Ishikawa (cell line): ENCODE data around the gene DPYSL4.

Source experiments
- CEBPB ChIP-seq: IDR thresholded peaks from 2 replicates; pipeline ENCODE4 v1.6.1; 2012
- CREB1 ChIP-seq: IDR thresholded peaks from 2 replicates; pipeline ENCODE4 v1.6.1; 2012; ENCODE audit warnings: low read depth
- EGR1 ChIP-seq: IDR thresholded peaks from 2 replicates; pipeline ENCODE4 v1.6.1; 2012
- EP300 ChIP-seq: IDR thresholded peaks from 2 replicates; pipeline ENCODE4 v1.6.1; 2012; ENCODE audit warnings: borderline replicate concordance
- FOXM1 ChIP-seq: IDR thresholded peaks from 2 replicates; pipeline ENCODE4 v1.6.1; 2012; ENCODE audit warnings: low read depth, borderline replicate concordance
- NFIC ChIP-seq: IDR thresholded peaks from 2 replicates; pipeline ENCODE4 v1.6.1; 2012
- RAD21 ChIP-seq: IDR thresholded peaks from 2 replicates; pipeline ENCODE4 v1.6.1; 2012; ENCODE audit warnings: low read depth
- TAF1 ChIP-seq: IDR thresholded peaks from 2 replicates; pipeline ENCODE4 v1.6.1; 2012; ENCODE audit warnings: low read depth, mild to moderate bottlenecking
- TCF12 ChIP-seq: IDR thresholded peaks from 2 replicates; pipeline ENCODE4 v1.6.1; 2012; ENCODE audit warnings: low read depth
- TEAD4 ChIP-seq: IDR thresholded peaks from 2 replicates; pipeline ENCODE4 v1.6.1; 2012
- USF1 ChIP-seq: IDR thresholded peaks from 2 replicates; pipeline ENCODE4 v1.6.1; 2012
- YY1 ChIP-seq: IDR thresholded peaks from 2 replicates; pipeline ENCODE4 v1.6.1; 2012; ENCODE audit warnings: low read depth
- ZBTB7A ChIP-seq: IDR thresholded peaks from 2 replicates; pipeline ENCODE4 v1.6.1; 2012; ENCODE audit warnings: low read depth
- TF ChIP-seq, protein P1 (sequence below): IDR thresholded peaks from 2 replicates; pipeline ENCODE4 v1.6.1; 2012; ENCODE audit warnings: low read depth, mild to moderate bottlenecking
- TF ChIP-seq, protein P2 (sequence below): IDR thresholded peaks from 2 replicates; pipeline ENCODE4 v1.6.1; 2012

The DPYSL4 gene

GRCh38 chr10:132194726-132195125 is 8.0 kb downstream of the DPYSL4 start:
- no peak for TF ChIP-seq TAF1
- no peak for TF ChIP-seq CEBPB
- TF ChIP-seq CREB1 = no peak
- TF ChIP-seq, protein P1, sequence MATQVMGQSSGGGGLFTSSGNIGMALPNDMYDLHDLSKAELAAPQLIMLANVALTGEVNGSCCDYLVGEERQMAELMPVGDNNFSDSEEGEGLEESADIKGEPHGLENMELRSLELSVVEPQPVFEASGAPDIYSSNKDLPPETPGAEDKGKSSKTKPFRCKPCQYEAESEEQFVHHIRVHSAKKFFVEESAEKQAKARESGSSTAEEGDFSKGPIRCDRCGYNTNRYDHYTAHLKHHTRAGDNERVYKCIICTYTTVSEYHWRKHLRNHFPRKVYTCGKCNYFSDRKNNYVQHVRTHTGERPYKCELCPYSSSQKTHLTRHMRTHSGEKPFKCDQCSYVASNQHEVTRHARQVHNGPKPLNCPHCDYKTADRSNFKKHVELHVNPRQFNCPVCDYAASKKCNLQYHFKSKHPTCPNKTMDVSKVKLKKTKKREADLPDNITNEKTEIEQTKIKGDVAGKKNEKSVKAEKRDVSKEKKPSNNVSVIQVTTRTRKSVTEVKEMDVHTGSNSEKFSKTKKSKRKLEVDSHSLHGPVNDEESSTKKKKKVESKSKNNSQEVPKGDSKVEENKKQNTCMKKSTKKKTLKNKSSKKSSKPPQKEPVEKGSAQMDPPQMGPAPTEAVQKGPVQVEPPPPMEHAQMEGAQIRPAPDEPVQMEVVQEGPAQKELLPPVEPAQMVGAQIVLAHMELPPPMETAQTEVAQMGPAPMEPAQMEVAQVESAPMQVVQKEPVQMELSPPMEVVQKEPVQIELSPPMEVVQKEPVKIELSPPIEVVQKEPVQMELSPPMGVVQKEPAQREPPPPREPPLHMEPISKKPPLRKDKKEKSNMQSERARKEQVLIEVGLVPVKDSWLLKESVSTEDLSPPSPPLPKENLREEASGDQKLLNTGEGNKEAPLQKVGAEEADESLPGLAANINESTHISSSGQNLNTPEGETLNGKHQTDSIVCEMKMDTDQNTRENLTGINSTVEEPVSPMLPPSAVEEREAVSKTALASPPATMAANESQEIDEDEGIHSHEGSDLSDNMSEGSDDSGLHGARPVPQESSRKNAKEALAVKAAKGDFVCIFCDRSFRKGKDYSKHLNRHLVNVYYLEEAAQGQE = no peak
- TF ChIP-seq EGR1 = no peak
- TF ChIP-seq, protein P2, sequence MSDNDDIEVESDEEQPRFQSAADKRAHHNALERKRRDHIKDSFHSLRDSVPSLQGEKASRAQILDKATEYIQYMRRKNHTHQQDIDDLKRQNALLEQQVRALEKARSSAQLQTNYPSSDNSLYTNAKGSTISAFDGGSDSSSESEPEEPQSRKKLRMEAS = no peak
- no peak for TF ChIP-seq ZBTB7A

DNA sequence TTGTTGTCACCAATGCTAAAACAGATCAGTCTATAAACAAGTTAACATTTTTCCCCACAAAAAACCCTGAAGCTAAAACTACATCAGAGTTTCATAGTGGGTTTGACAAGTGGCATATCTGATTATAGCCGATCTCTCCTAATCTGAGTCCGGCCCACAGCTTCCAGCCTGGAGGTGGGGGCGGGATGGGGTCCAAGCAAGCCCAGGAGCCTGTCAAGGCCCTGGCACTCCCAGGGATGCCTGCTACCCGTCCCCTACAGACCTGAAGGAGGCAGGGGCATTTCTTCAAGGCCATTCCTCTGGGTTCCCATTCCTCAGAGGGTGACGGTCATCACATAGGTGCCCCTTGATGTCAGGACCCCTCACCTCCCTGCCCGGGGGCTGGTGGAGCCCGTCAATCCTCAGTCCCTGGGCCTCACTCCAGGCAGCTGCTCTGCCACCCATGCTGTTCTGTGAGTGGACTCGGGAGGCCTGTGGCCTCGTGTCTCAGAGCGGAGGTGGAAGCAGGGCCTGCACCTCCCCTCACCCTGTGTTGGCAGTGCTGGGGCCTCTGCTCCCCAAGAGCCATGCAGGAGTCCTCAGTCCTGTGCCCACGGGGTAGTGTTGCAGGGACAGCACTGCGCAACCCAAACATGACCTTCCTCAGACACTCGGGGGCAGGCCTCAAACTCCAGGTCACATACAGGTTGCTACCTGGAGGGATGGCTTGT is 8.8 kb downstream of the DPYSL4 start:
- TF ChIP-seq EGR1 (no peak), CREB1 (no peak), USF1 (no peak), TEAD4 (no peak), ZBTB7A (no peak), TCF12 (no peak)
- TF ChIP-seq, protein P1 = no peak

DNA sequence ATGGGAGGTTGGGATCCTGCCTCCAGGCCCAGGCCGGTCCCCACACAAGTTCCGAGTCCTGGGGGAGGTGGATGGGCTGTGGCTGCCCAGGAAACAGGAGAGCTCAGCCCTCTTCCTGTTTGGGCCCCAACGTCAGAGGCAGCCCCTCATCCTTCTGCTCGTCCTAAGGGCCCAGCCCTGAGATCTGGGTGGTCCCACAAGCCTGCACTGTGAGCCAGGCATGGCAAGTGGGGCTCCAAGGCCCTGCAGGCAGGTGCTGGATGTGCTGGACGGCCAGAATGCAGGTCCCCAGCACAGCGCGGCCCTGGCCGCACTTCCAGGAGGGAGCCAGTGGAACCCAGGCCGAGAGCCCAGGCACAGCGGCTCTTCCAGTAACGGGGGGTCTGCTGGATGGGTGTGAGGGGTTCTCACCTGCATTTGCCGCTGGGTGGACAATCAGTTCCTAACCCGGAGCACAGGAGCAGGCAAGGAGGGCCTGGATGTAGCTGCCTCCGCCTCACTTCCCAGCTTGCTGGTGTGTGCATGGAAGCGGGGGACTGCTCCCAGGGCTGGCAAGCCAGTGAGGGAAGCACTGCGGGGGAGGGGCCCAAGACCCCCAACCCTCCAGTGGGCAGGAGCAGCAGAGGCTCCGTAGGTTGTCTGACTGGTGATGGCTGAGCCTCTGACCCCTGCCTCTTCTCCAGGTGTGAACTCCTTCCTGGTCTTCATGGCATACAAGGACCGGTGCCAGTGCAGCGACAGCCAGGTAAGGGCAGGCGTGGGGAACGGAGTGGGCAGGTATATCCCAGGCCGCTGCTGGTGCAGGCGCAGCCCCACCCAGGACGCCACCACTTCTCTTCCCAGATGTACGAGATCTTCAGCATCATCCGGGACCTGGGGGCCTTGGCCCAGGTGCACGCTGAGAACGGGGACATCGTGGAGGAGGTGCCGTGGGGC is 9.7 kb downstream of the DPYSL4 start:
- TF ChIP-seq, protein P1 = 0 out of 2 replicates have a peak, but pooled peaks have one; percentile 14
- no peak for TF ChIP-seq ZBTB7A
- TF ChIP-seq, protein P2 = no peak
- no peak for TF ChIP-seq RAD21

- TF ChIP-seq ZBTB7A (no peak), RAD21 (no peak), TCF12 (no peak), NFIC (no peak), EP300 (no peak), FOXM1 (no peak), TAF1 (no peak), YY1 (no peak)
- TF ChIP-seq, protein P2 = no peak
- TF ChIP-seq, protein P1 = no peak
These were observed 10.7 kb downstream of the DPYSL4 start for GRCh38 chr10:132197271-132198067.
